GM12873 (cell line): ENCODE results near the gene HNRNPM.

Experiments
- CTCF ChIP-seq: IDR thresholded peaks from 2 replicates; pipeline ENCODE4 v1.5.1; 2012; ENCODE audit warnings: low read depth, mild to moderate bottlenecking, moderate library complexity, low read length, control low read depth; ENCODE audit not compliant: insufficient read depth; ENCODE audit errors: missing control alignments

HNRNPM gene

GRCh38 chr19:8484331-8484894 lies 39.6 kb downstream of the HNRNPM start:
- no peak for TF ChIP-seq CTCF

- TF ChIP-seq CTCF, result no peak
Measured at GRCh38 chr19:8485561-8486371, 41.0 kb downstream of the HNRNPM start.

- no peak for TF ChIP-seq CTCF
Measured at GRCh38 chr19:8486661-8487136, 41.9 kb downstream of the HNRNPM start.

GRCh38 chr19:8487137-8487851 lies 42.5 kb downstream of the HNRNPM start:
- peak; percentile 17 for TF ChIP-seq CTCF

DNA sequence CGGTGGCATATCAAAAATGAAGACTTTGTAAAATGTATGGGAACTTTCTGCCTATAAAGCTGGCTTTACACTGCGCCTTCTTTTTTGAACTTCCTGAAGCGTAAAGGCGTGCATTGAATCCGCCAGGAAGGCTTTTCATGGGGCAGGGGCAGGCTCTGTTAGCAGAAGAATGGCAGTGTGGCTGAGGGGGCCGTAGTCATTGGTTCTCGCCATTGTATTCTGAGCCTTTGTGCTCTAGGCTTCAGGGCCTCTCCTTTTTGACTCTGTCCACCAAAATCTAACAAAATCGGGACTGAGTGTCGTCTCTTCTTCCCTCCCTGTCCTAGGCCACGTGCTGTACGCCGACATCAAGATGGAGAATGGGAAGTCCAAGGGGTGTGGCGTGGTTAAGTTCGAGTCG lies 43.6 kb downstream of the HNRNPM start:
- no peak for TF ChIP-seq CTCF

DNA sequence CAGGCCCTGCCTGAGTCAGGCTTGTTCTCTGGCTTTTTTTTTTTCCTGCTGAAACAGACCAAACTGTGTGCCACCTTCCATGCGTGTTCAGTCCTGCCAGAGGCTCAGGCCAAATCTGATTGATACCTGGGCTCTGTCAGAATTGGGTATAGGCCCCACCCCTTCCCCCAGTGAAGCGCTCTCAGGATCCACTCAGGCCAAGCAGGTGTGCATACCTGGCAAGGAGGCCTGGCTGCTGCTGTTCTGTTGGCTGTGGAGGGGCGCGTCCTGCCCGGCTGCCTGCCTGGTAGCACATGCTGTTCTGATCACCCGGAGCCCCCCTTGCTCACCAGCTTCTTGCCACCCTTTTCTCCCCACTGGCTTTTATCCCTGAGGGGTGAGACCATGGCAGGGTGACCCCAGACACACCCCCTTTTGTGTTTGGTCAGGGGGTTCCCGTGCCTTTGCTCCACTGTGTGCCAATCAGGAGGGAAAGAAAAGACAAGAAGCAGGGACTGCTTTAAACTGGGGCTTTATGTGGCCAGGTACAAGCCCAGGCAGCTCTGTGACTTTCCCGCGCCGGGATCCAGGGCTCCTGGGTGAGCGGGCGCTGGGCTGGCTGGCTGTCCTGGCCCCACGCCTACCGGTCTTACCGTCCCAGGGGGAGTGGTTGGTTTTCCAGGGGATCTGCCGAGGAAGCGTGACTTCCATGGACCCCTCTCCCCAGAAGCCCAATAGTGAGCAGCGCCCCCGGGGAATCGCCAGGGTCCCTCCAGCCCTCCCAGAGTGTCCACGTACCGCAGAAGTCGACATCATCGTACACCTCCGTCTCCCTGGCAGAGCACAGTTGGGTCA lies 45.0 kb downstream of the HNRNPM start:
- no peak for TF ChIP-seq CTCF
